ENCODE results near the gene LY6G5C. TPM values are rescaled to one million over a fixed set of nuclear protein-coding genes. Genes with fewer than 3 reads are reported as not detected.

LY6G5C gene
- total and polyA plus RNA-seq, 2 of the 13 experiments (the other 11 are each of a cell fraction or from before 2014, with no cell fraction given) = 0.33 to 0.55 TPM

GRCh38 chr6:31655349-31656237 is 25.3 kb downstream of the LY6G5C start, which contains the start of gene APOM (continued):
- TF ChIP-seq CSRNP1 (CRISPR knock-in tag; IDR thresholded peaks at IDR 0.05) (peak; percentile 94; the same call in 1 of the 2 replicates), TARDBP (CRISPR knock-in tag; IDR thresholded peaks at IDR 0.05) (peak; percentile 97), ZNF720 (CRISPR knock-in tag; IDR thresholded peaks at IDR 0.05) (no peak), ZNF552 (CRISPR knock-in tag; IDR thresholded peaks at IDR 0.05; ENCODE audit: borderline replicate concordance) (peak; percentile 68; the same call in 1 of the 2 replicates), ISL2 (CRISPR knock-in tag; IDR thresholded peaks at IDR 0.05) (peak; percentile 88; the same call in 1 of the 2 replicates), ZNF362 (CRISPR knock-in tag; IDR thresholded peaks at IDR 0.05; ENCODE audit: borderline replicate concordance) (peak; percentile 47; the same call in 1 of the 2 replicates), FUBP1 (CRISPR knock-in tag; IDR thresholded peaks at IDR 0.05; ENCODE audit: borderline replicate concordance) (peak; percentile 85), SP5 (CRISPR knock-in tag; IDR thresholded peaks at IDR 0.05; ENCODE audit: borderline replicate concordance, low read depth) (peak; percentile 61), ARID3A (IDR thresholded peaks at IDR 0.05; ENCODE audit: low read depth, low read length) (peak; percentile 14; the same call in 1 of the 2 replicates), ZEB1 (IDR thresholded peaks at IDR 0.05; ENCODE audit: insufficient replicate concordance, low read depth) (no peak), ZNF235 (CRISPR knock-in tag; IDR thresholded peaks at IDR 0.05; ENCODE audit: borderline replicate concordance) (peak; percentile 89; the same call in 1 of the 2 replicates), RARA (CRISPR knock-in tag; IDR thresholded peaks at IDR 0.05) (peak; percentile 96), RXRB (CRISPR knock-in tag; IDR thresholded peaks at IDR 0.05; ENCODE audit: borderline replicate concordance) (peak; percentile 96), STAT6 (CRISPR knock-in tag; IDR thresholded peaks at IDR 0.05; ENCODE audit: borderline replicate concordance) (0 out of 2 replicates have a peak, but pooled peaks have one; percentile 25), KDM2A (CRISPR knock-in tag; IDR thresholded peaks at IDR 0.05; ENCODE audit: borderline replicate concordance, low read depth) (peak; percentile 83; the same call in 1 of the 2 replicates)
